Hematopoietic multipotent progenitor cell (in vitro differentiated cells): ENCODE results near the gene TCF19. TPM values are rescaled to one million over a fixed set of nuclear protein-coding genes. Genes with fewer than 3 reads are reported as not detected.
"Not testable (repeated sequence)": the region's sequence is repeated elsewhere in the genome, so short reads cannot be mapped to it uniquely, and the experiment has no call there.

Source experiments
- DNase-seq, 3 donors: peaks; one replicate each; pipeline ENCODE4 v3.0.0-alpha.2; 2011 to 2015; ENCODE audit warnings: low read depth in 2 of 3, low spot score in 2 of 3
- total RNA-seq: library from RNA; depleted of rRNA; stranded (reverse); fragments of >200 nt; gene quantifications from one replicate; pipeline ENCODE4 v1.2.3, GENCODE V29; 2012

TCF19 gene
- total RNA-seq, 1 donor, result 12.4 TPM

DNA sequence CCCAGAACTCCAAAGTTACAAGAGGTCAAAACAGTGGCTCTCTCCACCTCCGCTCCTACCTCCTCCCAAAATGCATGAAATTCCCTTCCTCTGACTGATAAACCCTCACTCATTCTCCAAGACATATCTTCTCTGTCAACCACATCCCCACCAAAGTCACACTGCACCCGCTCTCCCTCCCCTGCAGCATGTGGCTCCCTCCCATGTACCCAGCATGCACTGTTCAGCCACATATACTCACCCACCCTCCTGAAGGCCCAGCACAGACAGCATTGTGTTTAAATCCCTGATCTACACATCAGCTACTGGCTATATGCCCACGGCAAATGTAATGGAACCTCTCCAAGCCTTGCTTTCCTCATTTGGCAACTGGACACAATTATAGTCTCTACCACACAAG, 17.6 kb downstream of the TCF19 start:
- no peak for DNase-seq

DNA sequence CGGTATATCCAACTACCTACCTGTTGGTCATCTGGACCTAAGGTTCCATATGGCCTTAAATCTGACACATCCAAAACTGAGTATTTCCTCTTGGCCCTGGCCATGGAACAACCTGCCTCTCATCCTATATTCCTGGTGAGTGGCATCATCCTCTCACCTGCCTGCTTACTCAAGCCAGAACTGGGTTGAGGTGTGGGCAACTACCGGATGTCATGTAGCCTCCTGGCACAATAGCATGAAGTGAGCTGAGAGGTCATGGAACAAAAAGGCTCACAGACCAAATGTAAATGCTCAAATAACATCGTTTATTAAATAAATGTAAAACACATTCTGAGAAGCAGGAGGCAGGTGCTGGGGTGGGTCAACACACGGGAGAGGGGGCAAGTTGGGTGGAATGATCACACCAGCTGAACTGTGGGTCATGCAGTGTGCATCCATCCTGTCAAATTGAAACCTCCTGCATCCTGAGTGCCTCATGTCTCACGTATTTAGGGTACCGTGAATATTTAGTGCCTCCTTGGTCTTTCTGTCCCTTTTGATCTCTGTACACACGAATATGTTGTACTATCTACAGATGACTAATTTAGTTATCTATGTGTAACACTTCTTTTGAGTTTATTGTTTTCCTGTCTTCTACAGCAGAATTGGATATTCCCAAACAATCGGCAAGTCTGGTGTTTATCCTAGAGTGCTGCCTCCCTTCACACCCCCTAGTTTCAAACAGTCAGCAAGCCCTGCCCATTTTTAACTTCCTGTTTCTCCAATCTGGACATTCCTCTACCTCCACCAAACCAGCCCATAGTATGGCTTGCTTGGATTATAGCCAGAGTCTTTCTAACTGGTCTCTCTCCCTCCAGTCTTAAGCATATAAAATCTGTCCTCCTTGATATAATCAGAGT, 20.0 kb downstream of the TCF19 start:
- DNase-seq, result no peak

- DNase-seq, result no peak
Observed at GRCh38 chr6:31179042-31179386, 20.6 kb downstream of the TCF19 start.

GRCh38 chr6:31179896-31180295, 21.5 kb downstream of the TCF19 start:
- DNase-seq, result no peak

DNA sequence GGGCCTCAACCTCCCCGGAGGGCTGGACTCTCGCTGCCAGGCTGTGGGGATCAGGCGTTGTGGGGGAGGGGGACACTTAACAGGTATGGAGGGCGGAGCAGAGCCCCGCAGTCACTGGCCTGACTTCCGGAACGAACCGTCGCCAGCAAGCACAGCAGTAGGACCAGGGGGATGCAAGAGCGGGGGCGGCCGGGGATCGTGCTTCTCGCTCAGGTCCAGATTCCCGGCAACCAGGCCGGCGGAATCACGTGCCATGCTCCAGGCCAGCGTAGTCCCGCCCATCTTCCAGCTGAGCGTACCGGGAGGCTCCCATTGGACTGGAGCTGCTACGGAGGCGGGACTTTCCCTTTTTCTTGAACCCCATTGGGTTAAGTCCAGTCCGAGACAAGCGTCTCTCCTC, 22.1 kb downstream of the TCF19 start:
- DNase-seq, result peak in 2 of 3 donors; percentile 65 to 82

DNA sequence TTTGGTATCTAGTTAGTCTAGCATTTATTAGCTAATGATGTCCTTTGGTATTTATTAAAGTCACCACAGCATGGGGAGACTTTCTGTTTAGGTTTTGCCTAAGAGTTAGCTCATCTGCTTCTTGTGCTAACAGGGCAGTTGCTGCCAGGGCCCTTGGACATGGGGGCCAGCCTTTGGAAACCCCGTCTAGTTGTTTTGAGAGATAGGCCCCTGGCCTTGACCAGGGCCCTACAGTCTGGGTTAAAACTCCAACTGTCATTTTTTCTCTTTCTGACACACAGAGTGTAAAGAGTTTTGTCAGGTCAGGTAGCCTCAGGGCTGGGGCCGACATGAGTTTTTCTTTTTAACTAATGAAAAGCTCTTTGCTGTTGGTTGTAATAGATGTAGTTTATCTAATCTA, 24.9 kb downstream of the TCF19 start:
- not testable (repeated sequence) for DNase-seq

DNA sequence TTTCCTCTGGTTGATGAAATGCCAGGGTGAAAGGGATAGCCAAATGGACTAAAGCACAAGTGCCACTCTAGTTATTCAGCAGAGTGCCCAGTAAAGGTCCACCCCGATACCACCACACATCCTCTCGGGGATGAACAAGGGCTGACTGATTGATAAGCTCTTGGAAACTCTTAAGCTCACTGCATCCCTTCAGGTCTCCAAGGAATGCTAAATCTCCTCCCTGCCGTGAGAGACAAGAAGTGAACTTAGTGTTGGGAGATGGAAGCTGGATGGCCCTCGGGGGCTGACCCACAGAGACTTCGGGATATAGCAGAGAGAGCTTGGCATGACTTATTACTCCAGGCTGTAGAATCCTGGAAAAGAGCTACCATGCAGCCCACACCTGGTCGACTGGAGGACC, 25.5 kb downstream of the TCF19 start:
- not testable (repeated sequence) for DNase-seq

- not testable (repeated sequence) for DNase-seq
Observed at GRCh38 chr6:31185695-31186051, 27.3 kb downstream of the TCF19 start.

DNA sequence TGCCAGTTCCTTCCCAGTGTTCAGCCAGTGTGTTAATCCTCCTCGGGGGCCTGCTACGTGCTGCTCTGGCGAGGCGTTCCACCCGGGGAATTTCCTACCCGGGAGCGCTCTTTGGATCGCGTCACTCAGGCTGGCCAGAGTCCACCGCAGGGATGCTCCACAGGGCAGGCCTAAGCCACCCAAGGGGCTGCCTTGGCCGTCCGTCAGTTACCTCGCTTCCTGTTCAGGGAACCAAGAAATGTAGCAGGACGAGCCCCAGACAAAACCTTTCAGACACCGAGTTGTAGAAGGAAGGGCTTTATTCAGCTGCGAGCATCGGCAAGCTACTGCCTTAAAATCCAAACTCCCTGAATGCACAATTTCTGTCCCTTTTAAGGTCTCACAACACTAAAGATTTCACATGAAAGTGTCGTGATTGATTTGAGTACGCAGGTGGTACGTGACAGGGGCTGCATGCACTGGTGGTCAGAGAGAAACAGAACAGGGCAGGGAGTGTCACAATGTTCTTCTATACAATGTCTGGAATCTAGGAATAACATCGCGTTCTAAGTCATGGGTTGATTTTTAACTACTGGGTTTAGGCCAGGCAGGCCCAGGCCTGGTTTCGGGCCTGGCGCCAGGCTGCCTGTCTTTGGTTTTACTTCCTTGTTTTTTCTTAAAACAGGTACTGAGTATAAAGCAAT, 27.8 kb downstream of the TCF19 start:
- no peak for DNase-seq

GRCh38 chr6:31187780-31188194, 29.4 kb downstream of the TCF19 start:
- no peak for DNase-seq

GRCh38 chr6:31189223-31189622, 30.8 kb downstream of the TCF19 start:
- DNase-seq, result not testable (repeated sequence)

DNA sequence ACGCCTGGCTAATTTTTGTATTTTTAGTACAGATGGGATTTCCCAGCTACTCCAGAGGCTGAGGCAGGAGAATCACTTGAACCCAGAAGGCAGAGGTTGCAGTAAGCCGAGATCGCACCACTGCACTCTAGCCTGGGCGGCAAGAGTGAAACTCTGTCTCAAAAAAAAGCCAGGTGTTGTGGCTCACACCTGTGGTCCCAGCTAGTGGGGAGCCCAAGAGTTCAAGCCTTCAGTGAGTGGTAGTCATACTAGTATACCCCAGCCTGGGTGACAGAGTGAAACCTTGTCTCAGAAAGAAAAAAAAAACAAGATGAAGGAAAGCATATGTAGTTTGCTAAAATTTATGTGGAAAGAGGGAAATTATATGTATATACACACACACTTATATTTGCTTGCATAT, 32.1 kb downstream of the TCF19 start:
- no peak for DNase-seq

DNA sequence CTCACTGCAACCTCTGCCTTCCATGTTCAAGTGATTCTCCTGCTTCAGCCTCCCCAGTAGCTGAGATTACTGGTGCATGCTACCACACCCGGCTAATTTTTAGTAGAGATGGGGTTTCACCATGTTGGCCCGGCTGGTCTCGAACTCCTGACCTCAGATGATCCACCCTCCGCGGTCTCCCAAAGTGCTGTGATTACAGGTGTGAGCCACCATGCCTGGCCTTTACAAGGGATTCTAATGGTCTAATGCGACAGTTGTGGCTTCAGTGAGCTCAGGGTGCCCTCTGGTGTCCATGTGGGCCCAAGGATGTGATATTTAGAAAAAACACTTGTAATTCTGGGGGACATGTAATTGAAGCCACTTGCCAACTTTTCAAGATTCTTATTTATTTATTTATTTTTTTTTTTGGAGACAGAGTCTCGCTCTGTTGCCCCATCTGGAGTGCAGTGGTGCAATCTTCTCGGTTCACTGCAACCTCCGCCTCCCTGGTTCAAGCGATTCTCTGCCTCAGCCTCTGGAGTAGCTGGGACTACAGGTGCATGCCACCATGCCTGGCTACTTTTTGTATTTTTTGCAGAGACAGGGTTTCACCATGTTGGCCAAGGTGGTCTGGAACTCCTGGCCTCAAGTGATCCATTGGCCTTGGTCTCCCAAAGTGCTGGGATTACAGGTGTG, 34.2 kb downstream of the TCF19 start:
- peak in 2 of 3 donors; percentile 73 to 88 for DNase-seq

DNA sequence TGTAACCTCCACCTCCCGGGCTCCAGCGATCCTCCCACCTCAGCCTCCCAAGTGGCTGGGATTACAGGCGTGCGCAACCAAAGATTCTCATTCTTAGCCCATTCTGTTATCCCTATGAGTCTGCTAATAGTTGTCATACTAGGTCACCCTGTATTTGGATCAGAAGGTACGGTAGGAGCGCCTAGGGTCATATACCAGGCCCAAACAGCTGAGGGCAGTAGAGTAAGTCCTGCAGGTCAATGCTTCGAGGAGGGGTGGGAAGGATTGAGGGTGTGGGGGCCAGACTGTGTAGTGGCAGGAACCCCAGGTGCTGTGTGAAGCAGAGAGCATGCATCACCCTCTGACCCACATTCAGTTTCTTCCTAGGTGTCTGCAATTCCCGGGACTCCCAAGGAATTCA, 34.8 kb downstream of the TCF19 start:
- DNase-seq, result no peak

GRCh38 chr6:31194061-31194834, 35.9 kb downstream of the TCF19 start:
- no peak for DNase-seq

GRCh38 chr6:31195308-31195979, 37.1 kb downstream of the TCF19 start:
- DNase-seq, result not testable (repeated sequence)

DNA sequence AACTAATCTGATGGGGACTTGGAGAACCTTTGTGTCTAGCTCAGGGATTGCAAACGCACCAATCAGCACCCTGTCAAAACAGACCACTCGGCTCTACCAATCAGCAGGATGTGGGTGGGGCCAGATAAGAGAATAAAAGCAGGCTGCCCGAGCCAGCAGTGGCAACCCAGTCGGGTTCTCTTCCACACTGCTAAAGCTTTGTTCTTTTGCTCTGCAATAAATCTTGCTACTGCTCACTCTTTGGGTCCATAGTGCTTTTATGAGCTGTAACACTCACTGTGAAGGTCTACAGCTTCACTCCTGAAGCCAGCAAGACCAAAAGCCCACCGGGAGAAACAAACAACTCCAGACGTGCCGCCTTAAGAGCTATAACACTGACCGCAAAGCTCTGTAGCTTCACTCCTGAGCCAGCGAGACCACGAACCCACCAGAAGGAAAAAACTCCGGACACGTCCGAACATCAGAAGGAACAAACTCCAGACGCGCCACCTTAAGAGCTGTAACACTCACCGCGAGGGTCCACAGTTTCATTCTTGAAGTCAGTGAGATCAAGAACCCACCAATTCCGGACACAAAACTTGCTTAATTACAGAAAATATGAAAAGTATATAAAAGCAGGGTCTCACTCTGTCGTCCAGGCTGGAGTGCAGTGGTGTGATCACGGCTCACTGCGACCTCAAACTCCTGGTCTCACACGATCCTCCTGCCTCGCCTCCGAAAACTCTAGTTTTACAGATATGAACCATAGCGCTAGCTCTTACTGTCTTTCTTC, 38.0 kb downstream of the TCF19 start:
- not testable (repeated sequence) for DNase-seq

DNA sequence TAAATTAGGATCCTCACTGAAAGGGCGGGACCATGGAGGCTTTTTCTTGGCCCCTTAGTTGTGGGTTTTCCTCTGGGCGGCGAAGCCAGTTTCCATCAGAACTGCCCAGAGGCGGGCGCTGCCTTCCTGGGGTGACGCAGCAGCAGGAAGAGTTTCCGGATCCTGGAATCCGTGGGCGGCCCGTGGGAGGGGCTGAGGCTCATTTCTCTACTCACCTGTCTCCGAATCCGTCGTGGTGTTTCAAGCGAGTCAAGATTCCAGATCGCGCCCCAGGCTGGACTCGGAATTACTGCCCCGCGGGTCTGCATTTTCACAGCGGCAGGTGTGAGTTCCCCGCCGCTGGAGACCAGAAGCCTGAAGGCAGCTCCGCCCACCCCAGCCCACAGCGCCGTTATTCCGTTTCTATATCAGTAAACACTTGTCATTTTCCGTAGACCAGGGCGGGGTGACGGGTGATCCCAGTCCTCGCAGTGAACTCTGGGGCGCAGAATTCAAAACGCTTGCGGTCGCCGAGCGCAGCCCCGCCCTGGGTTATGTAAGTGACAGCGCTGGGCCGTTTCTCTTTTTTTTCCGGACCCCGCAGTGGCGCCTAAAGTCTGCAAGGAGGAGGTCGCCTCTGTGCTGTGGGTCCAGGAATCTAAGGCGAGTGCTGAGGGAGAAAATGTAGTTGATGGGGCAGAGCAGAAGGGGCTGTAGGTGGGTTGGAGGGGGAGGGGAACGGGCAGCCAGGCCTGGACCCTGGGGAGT, 39.3 kb downstream of the TCF19 start:
- DNase-seq, result peak; percentile 82 to 97 (median 94)

DNA sequence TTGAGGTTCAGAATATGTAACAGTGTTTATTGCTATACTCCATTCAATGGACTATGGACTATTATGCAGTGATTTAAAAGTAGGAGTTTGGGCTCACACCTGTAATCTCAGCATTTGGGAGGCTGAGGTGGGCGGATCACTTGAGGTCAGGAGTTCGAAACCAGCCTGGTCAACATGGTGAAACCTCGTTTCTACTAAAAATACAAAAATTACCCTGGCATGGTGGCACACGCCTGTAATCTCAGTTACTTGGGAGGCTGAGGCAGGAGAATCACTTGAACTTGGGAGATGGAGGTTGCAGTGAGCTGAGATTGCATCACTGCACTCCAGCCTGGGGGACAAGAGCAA, 40.7 kb downstream of the TCF19 start:
- not testable (repeated sequence) for DNase-seq
